Measurements from ENCODE around the gene SORCS2.

SORCS2 gene

GRCh38 chr4:7782783-7783182 is 590.4 kb downstream of the SORCS2 start:
- Mint-ChIP-seq H3K27ac (peak overlapping the region; percentile 62), H3K27me3 (no peaks in the 10 kb centered on the region), H3K4me1 (ENCODE audit: low read depth) (peaks cover 63% of the 10 kb centered on the region)

GRCh38 chr4:7783541-7783940 is 591.2 kb downstream of the SORCS2 start:
- Mint-ChIP-seq H3K27ac (peak overlapping the region; percentile 62), H3K9me3 (no peaks in the 10 kb centered on the region), H3K4me1 (ENCODE audit: low read depth) (peaks cover 59% of the 10 kb centered on the region), H3K27me3 (no peaks in the 10 kb centered on the region), H3K4me3 (no peak overlapping the region), H3K36me3 (ENCODE audit: low read depth) (peaks cover 40% of the 10 kb centered on the region)
- DNase-seq, result no peak

More at GRCh38 chr4:7782783-7783182, 590.4 kb downstream of the SORCS2 start:
- H3K9me3 Mint-ChIP-seq, result no peaks in the 10 kb centered on the region
- H3K4me3 Mint-ChIP-seq, result no peak overlapping the region
- peaks cover 47% of the 10 kb centered on the region for H3K36me3 Mint-ChIP-seq (ENCODE audit: low read depth)
- DNase-seq, result no peak

GRCh38 chr4:7784131-7784870 is 592.0 kb downstream of the SORCS2 start:
- DNase-seq, result no peak
- H3K4me3 Mint-ChIP-seq, result no peak overlapping the region
- H3K9me3 Mint-ChIP-seq, result no peaks in the 10 kb centered on the region
- peaks cover 51% of the 10 kb centered on the region for H3K4me1 Mint-ChIP-seq (ENCODE audit: low read depth)
- no peaks in the 10 kb centered on the region for H3K27me3 Mint-ChIP-seq
- peak overlapping the region; percentile 62 for H3K27ac Mint-ChIP-seq
- H3K36me3 Mint-ChIP-seq (ENCODE audit: low read depth), result peaks cover 35% of the 10 kb centered on the region

- no peak for DNase-seq
- Mint-ChIP-seq H3K27me3 (no peaks in the 10 kb centered on the region), H3K9me3 (no peaks in the 10 kb centered on the region), H3K4me1 (ENCODE audit: low read depth) (peaks cover 44% of the 10 kb centered on the region), H3K4me3 (no peak overlapping the region), H3K36me3 (ENCODE audit: low read depth) (peaks cover 34% of the 10 kb centered on the region), H3K27ac (peak overlapping the region; percentile 77)
These were observed 592.7 kb downstream of the SORCS2 start for GRCh38 chr4:7785017-7785416.

GRCh38 chr4:7786040-7786439 is 593.7 kb downstream of the SORCS2 start:
- Mint-ChIP-seq H3K36me3 (ENCODE audit: low read depth) (peaks cover 38% of the 10 kb centered on the region), H3K4me1 (ENCODE audit: low read depth) (peaks cover 36% of the 10 kb centered on the region), H3K4me3 (no peak overlapping the region), H3K27me3 (no peaks in the 10 kb centered on the region), H3K9me3 (no peaks in the 10 kb centered on the region), H3K27ac (peak overlapping the region; percentile 28)
- no peak for DNase-seq

GRCh38 chr4:7786517-7786916 is 594.2 kb downstream of the SORCS2 start:
- Mint-ChIP-seq H3K4me3 (no peak overlapping the region), H3K36me3 (ENCODE audit: low read depth) (peaks cover 42% of the 10 kb centered on the region), H3K27ac (no peak overlapping the region), H3K4me1 (ENCODE audit: low read depth) (peaks cover 32% of the 10 kb centered on the region), H3K27me3 (no peaks in the 10 kb centered on the region), H3K9me3 (no peaks in the 10 kb centered on the region)
- no peak for DNase-seq

GRCh38 chr4:7787067-7787466 is 594.7 kb downstream of the SORCS2 start:
- Mint-ChIP-seq H3K4me3 (no peak overlapping the region), H3K9me3 (no peaks in the 10 kb centered on the region), H3K27me3 (no peaks in the 10 kb centered on the region), H3K4me1 (ENCODE audit: low read depth) (peaks cover 26% of the 10 kb centered on the region), H3K27ac (no peak overlapping the region), H3K36me3 (ENCODE audit: low read depth) (peaks cover 47% of the 10 kb centered on the region)
- DNase-seq, result no peak

- H3K27me3 Mint-ChIP-seq, result no peaks in the 10 kb centered on the region
- no peak for DNase-seq
- H3K4me3 Mint-ChIP-seq, result no peak overlapping the region
These were observed 595.4 kb downstream of the SORCS2 start for GRCh38 chr4:7787681-7788141.

GRCh38 chr4:7788193-7788592 is 595.9 kb downstream of the SORCS2 start:
- no peaks in the 10 kb centered on the region for H3K27me3 Mint-ChIP-seq
- no peak overlapping the region for H3K27ac Mint-ChIP-seq
- H3K9me3 Mint-ChIP-seq, result no peaks in the 10 kb centered on the region
- no peak overlapping the region for H3K4me3 Mint-ChIP-seq
- H3K36me3 Mint-ChIP-seq (ENCODE audit: low read depth), result peaks cover 53% of the 10 kb centered on the region
- DNase-seq, result no peak
- H3K4me1 Mint-ChIP-seq (ENCODE audit: low read depth), result peaks cover 16% of the 10 kb centered on the region

More at GRCh38 chr4:7787681-7788141, 595.4 kb downstream of the SORCS2 start:
- Mint-ChIP-seq H3K27ac (no peak overlapping the region), H3K9me3 (no peaks in the 10 kb centered on the region), H3K36me3 (ENCODE audit: low read depth) (peaks cover 52% of the 10 kb centered on the region), H3K4me1 (ENCODE audit: low read depth) (peaks cover 20% of the 10 kb centered on the region)

- H3K9me3 Mint-ChIP-seq, result no peaks in the 10 kb centered on the region
- H3K4me1 Mint-ChIP-seq (ENCODE audit: low read depth), result peaks cover 10% of the 10 kb centered on the region
- no peak overlapping the region for H3K4me3 Mint-ChIP-seq
- no peaks in the 10 kb centered on the region for H3K27me3 Mint-ChIP-seq
- H3K27ac Mint-ChIP-seq, result no peak overlapping the region
- peaks cover 54% of the 10 kb centered on the region for H3K36me3 Mint-ChIP-seq (ENCODE audit: low read depth)
- no peak for DNase-seq
These were observed 596.5 kb downstream of the SORCS2 start for GRCh38 chr4:7788694-7789425.

- DNase-seq, result no peak
- Mint-ChIP-seq H3K36me3 (ENCODE audit: low read depth) (peaks cover 47% of the 10 kb centered on the region), H3K4me1 (ENCODE audit: low read depth) (peaks cover 6% of the 10 kb centered on the region), H3K27me3 (no peaks in the 10 kb centered on the region), H3K9me3 (no peaks in the 10 kb centered on the region), H3K4me3 (no peak overlapping the region), H3K27ac (no peak overlapping the region)
These were observed 597.7 kb downstream of the SORCS2 start for GRCh38 chr4:7790023-7790422.

GRCh38 chr4:7790999-7791398 is 598.7 kb downstream of the SORCS2 start:
- no peaks in the 10 kb centered on the region for H3K9me3 Mint-ChIP-seq
- H3K27me3 Mint-ChIP-seq, result no peaks in the 10 kb centered on the region
- H3K36me3 Mint-ChIP-seq (ENCODE audit: low read depth), result peaks cover 38% of the 10 kb centered on the region
- no peak overlapping the region for H3K27ac Mint-ChIP-seq
- H3K4me3 Mint-ChIP-seq, result no peak overlapping the region
- DNase-seq, result no peak
- H3K4me1 Mint-ChIP-seq (ENCODE audit: low read depth), result no peaks in the 10 kb centered on the region
